ENCODE results near the gene TRAM2. TPM values are rescaled to one million over a fixed set of nuclear protein-coding genes. Genes with fewer than 3 reads are reported as not detected.

Gene TRAM2
- total RNA-seq, 6 experiments from 2014 or later = 16.1 to 24.8 (median 17.8) TPM

- WGBS (ENCODE audit: insufficient coverage, low coverage, low lambda C conversion rate, missing lambda C conversion rate) = 67% methylated on average over 5 of the region's 5 CpGs
- ATAC-seq = peak in 1 of 4 donors; percentile 61
- Histone ChIP-seq H3K27ac (no peak overlapping the region), H3K4me3 (no peak overlapping the region), H3K36me3 (no peaks in the 10 kb centered on the region), H3K4me1 (no peaks in the 10 kb centered on the region), H3K9me3 (no peaks in the 10 kb centered on the region), H3K27me3 (no peaks in the 10 kb centered on the region)
- TF ChIP-seq CTCF (IDR thresholded peaks at IDR 0.05) (no peak), POLR2A (IDR thresholded peaks at IDR 0.05) (no peak)
- no peak for DNase-seq
- intact Hi-C loops (cut with DNase I) = no loop called here
Observed at GRCh38 chr6:52534363-52534762, 42.5 kb downstream of the TRAM2 start.

GRCh38 chr6:52533491-52533890 lies 43.4 kb downstream of the TRAM2 start:
- DNase-seq = no peak
- no peak overlapping the region for H3K27ac ChIP-seq
- no peaks in the 10 kb centered on the region for H3K27me3 ChIP-seq
- intact Hi-C loops (cut with DNase I) = no loop called here
- no peaks in the 10 kb centered on the region for H3K36me3 ChIP-seq
- TF ChIP-seq CTCF (IDR thresholded peaks at IDR 0.05) (no peak), POLR2A (IDR thresholded peaks at IDR 0.05) (no peak)
- H3K9me3 ChIP-seq = no peaks in the 10 kb centered on the region
- ATAC-seq = no peak
- no CpG with 5 or more reads among the region's 2 CpGs for WGBS (ENCODE audit: insufficient coverage, low coverage, low lambda C conversion rate, missing lambda C conversion rate)
- no peaks in the 10 kb centered on the region for H3K4me1 ChIP-seq
- no peak overlapping the region for H3K4me3 ChIP-seq

GRCh38 chr6:52532457-52532856 lies 44.4 kb downstream of the TRAM2 start:
- ATAC-seq = no peak
- Histone ChIP-seq H3K9me3 (no peaks in the 10 kb centered on the region), H3K27me3 (no peaks in the 10 kb centered on the region), H3K36me3 (no peaks in the 10 kb centered on the region), H3K4me3 (no peak overlapping the region), H3K27ac (no peak overlapping the region), H3K4me1 (no peaks in the 10 kb centered on the region)
- no peak for TF ChIP-seq POLR2A (IDR thresholded peaks at IDR 0.05)
- no peak for TF ChIP-seq CTCF (IDR thresholded peaks at IDR 0.05)
- 83% methylated on average over 2 of the region's 2 CpGs for WGBS (ENCODE audit: insufficient coverage, low coverage, low lambda C conversion rate, missing lambda C conversion rate)
- DNase-seq = no peak
- intact Hi-C loops (cut with DNase I) = no loop called here

- Histone ChIP-seq H3K4me1 (no peaks in the 10 kb centered on the region), H3K36me3 (no peaks in the 10 kb centered on the region), H3K27me3 (no peaks in the 10 kb centered on the region), H3K4me3 (no peak overlapping the region), H3K27ac (no peak overlapping the region), H3K9me3 (no peaks in the 10 kb centered on the region)
- intact Hi-C loops (cut with DNase I) = no loop called here
- ATAC-seq (no peak), DNase-seq (no peak)
- WGBS (ENCODE audit: insufficient coverage, low coverage, low lambda C conversion rate, missing lambda C conversion rate) = 100% methylated on average over 1 of the region's 1 CpG
- TF ChIP-seq POLR2A (IDR thresholded peaks at IDR 0.05) (no peak), CTCF (IDR thresholded peaks at IDR 0.05) (no peak)
Observed at GRCh38 chr6:52531834-52532233, 45.0 kb downstream of the TRAM2 start.

GRCh38 chr6:52531396-52531795 lies 45.5 kb downstream of the TRAM2 start:
- H3K4me3 ChIP-seq = no peak overlapping the region
- no peak for TF ChIP-seq CTCF (IDR thresholded peaks at IDR 0.05)
- TF ChIP-seq POLR2A (IDR thresholded peaks at IDR 0.05) = no peak
- no peaks in the 10 kb centered on the region for H3K36me3 ChIP-seq
- H3K4me1 ChIP-seq = no peaks in the 10 kb centered on the region
- intact Hi-C loops (cut with DNase I) = no loop called here
- WGBS (ENCODE audit: insufficient coverage, low coverage, low lambda C conversion rate, missing lambda C conversion rate) = 97% methylated on average over 4 of the region's 4 CpGs
- no peak overlapping the region for H3K27ac ChIP-seq
- ATAC-seq (no peak), DNase-seq (no peak)
- no peaks in the 10 kb centered on the region for H3K9me3 ChIP-seq
- H3K27me3 ChIP-seq = no peaks in the 10 kb centered on the region

Data from right lobe of liver (tissue), 6 donors.